NCI-H2196 treated with DMSO at 0.1 percent for 48 hours (cell line): ENCODE data around the gene CCDC89.
"Not testable (repeated sequence)": the region's sequence is repeated elsewhere in the genome, so short reads cannot be mapped to it uniquely, and the experiment has no call there.

ENCODE experiments used
- DNase-seq: peaks from one replicate; lab custom pipeline; 2025; ENCODE audit not compliant: unreplicated experiment; lab: John Stamatoyannopoulos, UW

CCDC89 gene

GRCh38 chr11:85694385-85694980, 8.5 kb upstream of the CCDC89 start:
- DNase-seq, result peak; percentile 8

- peak; percentile 18 for DNase-seq
Observed at GRCh38 chr11:85685125-85685819, 723 bp downstream of the CCDC89 start.

- peak; percentile 17 for DNase-seq
Observed at GRCh38 chr11:85682330-85683305, 3.4 kb downstream of the CCDC89 start.

GRCh38 chr11:85680897-85681296, 5.1 kb downstream of the CCDC89 start:
- peak; percentile 19 for DNase-seq

- no peak for DNase-seq
Observed at GRCh38 chr11:85679576-85679975, 6.4 kb downstream of the CCDC89 start.

GRCh38 chr11:85673393-85673792, 12.6 kb downstream of the CCDC89 start:
- no peak for DNase-seq

- no peak for DNase-seq
Observed at GRCh38 chr11:85672105-85672902, 13.7 kb downstream of the CCDC89 start.

GRCh38 chr11:85670949-85671663, 14.9 kb downstream of the CCDC89 start:
- not testable (repeated sequence) for DNase-seq

- DNase-seq, result no peak
Observed at GRCh38 chr11:85668157-85668556, 17.8 kb downstream of the CCDC89 start.

GRCh38 chr11:85666687-85667086, 19.3 kb downstream of the CCDC89 start:
- DNase-seq, result no peak

- DNase-seq, result no peak
Observed at GRCh38 chr11:85665733-85666132, 20.3 kb downstream of the CCDC89 start.

- DNase-seq, result peak; percentile 91
Observed at GRCh38 chr11:85664615-85665481, 21.1 kb downstream of the CCDC89 start, which contains the start of gene CREBZF. Gene CREBZF (minus strand): TSS chr11:85665129. CDS start chr11:85664875, 254 bp downstream.

GRCh38 chr11:85663753-85664614, 22.0 kb downstream of the CCDC89 start:
- peak; percentile 19 for DNase-seq

- no peak for DNase-seq
Observed at GRCh38 chr11:85663080-85663752, 22.8 kb downstream of the CCDC89 start.

GRCh38 chr11:85661972-85662664, 23.9 kb downstream of the CCDC89 start:
- no peak for DNase-seq

GRCh38 chr11:85658180-85658579, 27.8 kb downstream of the CCDC89 start:
- no peak for DNase-seq

- no peak for DNase-seq
Observed at GRCh38 chr11:85656777-85657176, 29.2 kb downstream of the CCDC89 start.
